Gastroesophageal sphincter (tissue), 4 donors: ENCODE measurements around the gene TBATA. TPM values are rescaled to one million over a fixed set of nuclear protein-coding genes. Genes with fewer than 3 reads are reported as not detected.

Source experiments
- ATAC-seq: fragments of 150-250 bp; one replicate; pipeline ENCODE4 v1.9.1; 2016; ENCODE audit warnings: mild to moderate bottlenecking, moderate library complexity
- H3K27ac ChIP-seq, 4 donors: fragments of 200-600 bp; sonication (generic) in 3 of 4; 1 replicate in 3 of 4; 2 replicates in 1 of 4; pipeline ENCODE4 v1.5.1; 2016 to 2019
- H3K27me3 ChIP-seq: fragments of 200-600 bp; sonication (generic); one replicate; pipeline ENCODE4 v1.5.1; 2019
- H3K36me3 ChIP-seq, 2 donors: fragments of 200-600 bp; sonication (generic); one replicate each; pipeline ENCODE4 v1.5.1; 2019; ENCODE audit warnings: control low read depth in 1 of 2
- H3K4me1 ChIP-seq, 3 donors: fragments of 200-600 bp; sonication (generic); 1 replicate in 2 of 3; 2 replicates in 1 of 3; pipeline ENCODE4 v1.5.1; 2016 to 2019; ENCODE audit warnings: control low read depth in 2 of 3
- H3K4me3 ChIP-seq, 2 donors: fragments of 200-600 bp; sonication (generic); one replicate each; pipeline ENCODE4 v1.5.1; 2019; ENCODE audit warnings: mild to moderate bottlenecking in 1 of 2, moderate library complexity in 1 of 2
- H3K9me3 ChIP-seq, 3 donors: fragments of 200-600 bp; sonication (generic); one replicate each; pipeline ENCODE4 v1.5.1; 2017 to 2019; ENCODE audit warnings: control low read depth in 2 of 3
- CTCF ChIP-seq, 4 experiments: fragments of 200-600 bp in 2 of 4; fragments of 450-650 bp in 2 of 4; sonication (generic) in 1 of 4; IDR thresholded peaks; one replicate each; pipeline ENCODE4 v1.5.1; 2017 to 2019; ENCODE audit warnings: antibody characterized with exemption in 4 of 4, mild to moderate bottlenecking in 2 of 4, moderate library complexity in 2 of 4
- EP300 ChIP-seq: sonication (generic); formaldehyde crosslinking; IDR thresholded peaks from one replicate; pipeline ENCODE4 v1.6.1; 2017; ENCODE audit warnings: antibody characterized with exemption, mild to moderate bottlenecking
- POLR2A ChIP-seq, 2 donors: fragments of 450-650 bp; IDR thresholded peaks; one replicate each; pipeline ENCODE4 v1.6.1; 2017; ENCODE audit warnings: antibody characterized with exemption in 2 of 2, mild to moderate bottlenecking in 2 of 2, moderate library complexity in 1 of 2
- POLR2AphosphoS5 ChIP-seq: sonication (generic); formaldehyde crosslinking; IDR thresholded peaks from one replicate; pipeline ENCODE4 v1.6.1; 2017; ENCODE audit warnings: antibody characterized with exemption
- WGBS, 2 donors: methylation state at CpG; one replicate each; pipeline ENCODE4 v1.1.5; 2018; ENCODE audit warnings: low coverage in 1 of 2; 5-methylcytosine and 5-hydroxymethylcytosine counted together
- total RNA-seq, 4 donors: library from RNA; depleted of rRNA; stranded (reverse); fragments of >200 nt; gene quantifications; one replicate each; pipeline ENCODE4 v1.1.0, GENCODE V29; 2016

TBATA gene
- total RNA-seq, 4 donors from 2014 or later = not detected

GRCh38 chr10:70761031-70761601 is 24.1 kb downstream of the TBATA start:
- Histone ChIP-seq H3K4me1 (peaks cover 0 to 7% (median 0%) of the 10 kb centered on the region in 3 donors), H3K9me3 (peaks cover 0 to 6% (median 0%) of the 10 kb centered on the region in 3 donors), H3K36me3 (no peaks in the 10 kb centered on the region), H3K4me3 (no peak overlapping the region), H3K27ac (no peak overlapping the region), H3K27me3 (peaks cover 6% of the 10 kb centered on the region)
- 100% methylated on average over 1 of the region's 7 CpGs; no CpG with 5 or more reads in 1 of the 2 donors for WGBS, 2 donors
- no peak for ATAC-seq
- no peak for TF ChIP-seq POLR2AphosphoS5
- TF ChIP-seq POLR2A (IDR thresholded peaks at IDR 0.05) = no peak
- TF ChIP-seq CTCF (IDR thresholded peaks at IDR 0.05) = no peak
- no peak for TF ChIP-seq EP300

GRCh38 chr10:70760271-70760787 is 24.8 kb downstream of the TBATA start:
- Histone ChIP-seq H3K27ac (no peak overlapping the region), H3K9me3 (no peaks in the 10 kb centered on the region), H3K36me3 (no peaks in the 10 kb centered on the region), H3K4me3 (no peak overlapping the region), H3K4me1 (peaks cover 0 to 7% (median 0%) of the 10 kb centered on the region in 3 donors), H3K27me3 (peaks cover 4% of the 10 kb centered on the region)
- 80 to 87% methylated on average over 2 to 3 of the region's 12 CpGs for WGBS, 2 donors
- ATAC-seq = no peak
- no peak for TF ChIP-seq EP300
- no peak for TF ChIP-seq POLR2AphosphoS5
- no peak for TF ChIP-seq CTCF (IDR thresholded peaks at IDR 0.05)
- TF ChIP-seq POLR2A (IDR thresholded peaks at IDR 0.05) = no peak

- H3K4me1 ChIP-seq = peaks cover 0 to 7% (median 0%) of the 10 kb centered on the region in 3 donors
- H3K4me3 ChIP-seq = no peak overlapping the region
- no peak overlapping the region for H3K27ac ChIP-seq
- peaks cover 4% of the 10 kb centered on the region for H3K27me3 ChIP-seq
- TF ChIP-seq CTCF (IDR thresholded peaks at IDR 0.05) = no peak
- no peak for TF ChIP-seq POLR2AphosphoS5
- no peak for TF ChIP-seq EP300
- no peak for TF ChIP-seq POLR2A (IDR thresholded peaks at IDR 0.05)
- no peaks in the 10 kb centered on the region for H3K9me3 ChIP-seq
- 20% methylated on average over 1 of the region's 7 CpGs; no CpG with 5 or more reads in 1 of the 2 donors for WGBS, 2 donors
- H3K36me3 ChIP-seq = no peaks in the 10 kb centered on the region
- ATAC-seq = no peak
Observed at GRCh38 chr10:70759781-70760180, 25.4 kb downstream of the TBATA start.

- ATAC-seq = peak; percentile 59
- Histone ChIP-seq H3K36me3 (no peaks in the 10 kb centered on the region), H3K27ac (no peak overlapping the region), H3K9me3 (no peaks in the 10 kb centered on the region), H3K4me3 (no peak overlapping the region), H3K4me1 (peaks cover 0 to 7% (median 0%) of the 10 kb centered on the region in 3 donors), H3K27me3 (peaks cover 4% of the 10 kb centered on the region)
- peak; percentile 11 for TF ChIP-seq POLR2AphosphoS5
- TF ChIP-seq POLR2A (IDR thresholded peaks at IDR 0.05) = no peak
- TF ChIP-seq CTCF (IDR thresholded peaks at IDR 0.05) = peak in 3 of 4 experiments; percentile 68 to 80 (median 77)
- 22 to 32% methylated on average over 6 of the region's 7 CpGs for WGBS, 2 donors
Observed at GRCh38 chr10:70758757-70759514, 26.2 kb downstream of the TBATA start.
